CD4-positive, alpha-beta memory T cell (primary cell): Measurements from ENCODE around the gene SYNPO2. TPM values are rescaled to one million over a fixed set of nuclear protein-coding genes. Genes with fewer than 3 reads are reported as not detected.
A peak's percentile ranks its signal among the peaks of the same experiment; 100 is the strongest.
"Not testable (repeated sequence)": the region's sequence is repeated elsewhere in the genome, so short reads cannot be mapped to it uniquely, and the experiment has no call there.

Experiments used
- CTCF ChIA-PET: fragments of 350-600 bp; sonication (Branson Sonifier 250); formaldehyde crosslinking; loops from one replicate; lab custom pipeline; 2021; ENCODE audit warnings: inconsistent platforms; ENCODE audit not compliant: partially characterized antibody; lab: Charles Lee
- POLR2A ChIA-PET: fragments of 350-600 bp; sonication (Branson Sonifier 250); formaldehyde crosslinking; loops from one replicate; lab custom pipeline; 2021; ENCODE audit not compliant: partially characterized antibody; lab: Charles Lee
- DNase-seq, 5 donors: peaks; one replicate each; pipeline versions ENCODE4 v3.0.0 to v3.0.0-alpha.2; 2020 to 2022; ENCODE audit warnings: mixed read lengths in 1 of 5
- H3K27ac ChIP-seq: one replicate; pipeline ENCODE4 v1.7.0; 2013; ENCODE audit warnings: low read depth, low read length
- H3K27me3 ChIP-seq: 2 replicates; pipeline ENCODE4 v1.7.0; 2013; ENCODE audit warnings: mild to moderate bottlenecking, low read length, moderate library complexity; ENCODE audit not compliant: insufficient read depth
- H3K36me3 ChIP-seq: 2 replicates; pipeline ENCODE4 v1.7.0; 2013; ENCODE audit warnings: mild to moderate bottlenecking, low read length, moderate library complexity; ENCODE audit not compliant: insufficient read depth
- H3K4me1 ChIP-seq: 2 replicates; pipeline ENCODE4 v1.7.0; 2013; ENCODE audit warnings: mild to moderate bottlenecking, low read length, moderate library complexity; ENCODE audit not compliant: insufficient read depth
- H3K4me3 ChIP-seq, 2 donors: one replicate each; pipeline ENCODE4 v1.7.0; 2013; ENCODE audit warnings: low read length in 2 of 2, mild to moderate bottlenecking in 1 of 2
- H3K9me3 ChIP-seq, 2 donors: one replicate each; pipeline ENCODE4 v1.7.0; 2013; ENCODE audit warnings: low read length in 2 of 2, control low read depth in 1 of 2; ENCODE audit not compliant: control insufficient read depth in 1 of 2
- H3K27ac Mint-ChIP-seq, 7 donors: one replicate each; pipeline ENCODE4 v1.8.0; 2020 to 2021; ENCODE audit warnings: mixed read lengths in 7 of 7, mild to moderate bottlenecking in 6 of 7, inconsistent platforms in 3 of 7, moderate library complexity in 3 of 7
- H3K27me3 Mint-ChIP-seq, 2 donors: one replicate each; pipeline ENCODE4 v1.8.0; 2020 to 2021; ENCODE audit warnings: mixed read lengths in 2 of 2
- H3K36me3 Mint-ChIP-seq, 2 donors: one replicate each; pipeline ENCODE4 v1.8.0; 2020 to 2021; ENCODE audit warnings: mixed read lengths in 2 of 2, inconsistent platforms in 1 of 2, mild to moderate bottlenecking in 1 of 2
- H3K4me1 Mint-ChIP-seq, 4 donors: one replicate each; pipeline ENCODE4 v1.8.0; 2020 to 2021; ENCODE audit warnings: mixed read lengths in 4 of 4, mild to moderate bottlenecking in 1 of 4
- H3K4me3 Mint-ChIP-seq, 8 donors: one replicate each; pipeline ENCODE4 v1.8.0; 2020 to 2021; ENCODE audit warnings: mixed read lengths in 8 of 8, mild to moderate bottlenecking in 7 of 8, moderate library complexity in 6 of 8, inconsistent platforms in 3 of 8
- H3K9me3 Mint-ChIP-seq, 8 donors: one replicate each; pipeline ENCODE4 v1.8.0; 2020 to 2021; ENCODE audit warnings: mixed read lengths in 8 of 8, mild to moderate bottlenecking in 5 of 8, inconsistent platforms in 3 of 8, moderate library complexity in 1 of 8
- intact Hi-C: fragments of 100-400 bp; cut with micrococcal nuclease; formaldehyde crosslinking; loops from one replicate; pipeline ENCODE4 v1.15.1; 2023
- polyA plus RNA-seq, 2 donors: library from polyadenylated mRNA; unstranded; fragments of 300-500 nt; fragmentation: Illumina TruSeq; gene quantifications; one replicate each; pipeline ENCODE4 v1.2.3, GENCODE V29; 2021
- total RNA-seq, 2 experiments: library from RNA; stranded (reverse); gene quantifications; one replicate each; pipeline ENCODE4 v1.2.3, GENCODE V29; 2021

The SYNPO2 gene
- total and polyA plus RNA-seq, 4 experiments from 2014 or later = 0.04 to 1.4 (median 0.84) TPM

GRCh38 chr4:119040694-119041185 lies 152.1 kb downstream of the SYNPO2 start:
- Mint-ChIP-seq H3K36me3 (no peaks in the 10 kb centered on the region), H3K4me3 (no peak overlapping the region), H3K27me3 (peaks cover 0 to 1% of the 10 kb centered on the region in 2 donors), H3K27ac (no peak overlapping the region), H3K4me1 (no peaks in the 10 kb centered on the region), H3K9me3 (no peaks in the 10 kb centered on the region)
- Histone ChIP-seq H3K4me3 (no peak overlapping the region), H3K27me3 (no peaks in the 10 kb centered on the region), H3K36me3 (no peaks in the 10 kb centered on the region), H3K4me1 (no peaks in the 10 kb centered on the region), H3K9me3 (no peaks in the 10 kb centered on the region), H3K27ac (no peak overlapping the region)
- ChIA-PET POLR2A (interaction anchor here (1.3 to 1.4 kb wide), 2 partner anchors 172 to 260 kb away, joined by 3 to 7 read pairs; partner anchors contain the start of gene USP53), CTCF (interaction anchor here (0.7 to 4.7 kb wide), 20 partner anchors 9 to 587 kb away, joined by 3 to 35 read pairs (median 5); partner anchors contain the start of gene USP53)
- intact Hi-C loops = loop anchor here (5.0 kb wide), 4 partner anchors 97 to 587 kb away; partner anchors contain the start of genes MYOZ2 and PDE5A
- DNase-seq = no peak

- ChIA-PET POLR2A (interaction anchor here (1.3 to 1.4 kb wide), 2 partner anchors 171 to 259 kb away, joined by 3 to 7 read pairs; partner anchors contain the start of gene USP53), CTCF (interaction anchor here (0.8 to 4.7 kb wide), 24 partner anchors 10 to 453 kb away, joined by 3 to 35 read pairs (median 5); partner anchors contain the start of gene USP53)
- no peaks in the 10 kb centered on the region for H3K9me3 ChIP-seq
- H3K27ac ChIP-seq = no peak overlapping the region
- H3K27me3 ChIP-seq = no peaks in the 10 kb centered on the region
- Mint-ChIP-seq H3K4me1 (no peaks in the 10 kb centered on the region), H3K9me3 (no peaks in the 10 kb centered on the region), H3K4me3 (no peak overlapping the region), H3K27ac (no peak overlapping the region), H3K27me3 (peaks cover 0 to 1% of the 10 kb centered on the region in 2 donors), H3K36me3 (no peaks in the 10 kb centered on the region)
- no peak overlapping the region for H3K4me3 ChIP-seq
- DNase-seq = no peak
- no peaks in the 10 kb centered on the region for H3K4me1 ChIP-seq
- intact Hi-C loops = loop anchor here (5.0 kb wide), 4 partner anchors 96 to 586 kb away; partner anchors contain the start of genes MYOZ2 and PDE5A
- no peaks in the 10 kb centered on the region for H3K36me3 ChIP-seq
Observed at GRCh38 chr4:119041396-119041795, 152.7 kb downstream of the SYNPO2 start.

GRCh38 chr4:119041951-119042560 lies 153.4 kb downstream of the SYNPO2 start:
- POLR2A ChIA-PET = interaction anchor here (0.9 to 1.1 kb wide), 2 partner anchors 171 to 258 kb away, joined by 4 to 8 read pairs; partner anchors contain the start of gene USP53
- no peaks in the 10 kb centered on the region for H3K4me1 Mint-ChIP-seq
- no peak overlapping the region for H3K4me3 Mint-ChIP-seq
- Histone ChIP-seq H3K27me3 (no peaks in the 10 kb centered on the region), H3K9me3 (no peaks in the 10 kb centered on the region), H3K36me3 (no peaks in the 10 kb centered on the region), H3K4me3 (no peak overlapping the region), H3K4me1 (no peaks in the 10 kb centered on the region), H3K27ac (no peak overlapping the region)
- H3K9me3 Mint-ChIP-seq = no peaks in the 10 kb centered on the region
- no peak overlapping the region for H3K27ac Mint-ChIP-seq
- peaks cover 0 to 1% of the 10 kb centered on the region in 2 donors for H3K27me3 Mint-ChIP-seq
- intact Hi-C loops = loop anchor here (1.0 to 5.0 kb wide), 8 partner anchors 60 to 585 kb away; partner anchors contain the start of genes MYOZ2, PDE5A and USP53
- CTCF ChIA-PET = interaction anchor here (0.7 to 4.7 kb wide), 28 partner anchors 10 to 452 kb away, joined by 3 to 35 read pairs (median 5); partner anchors contain the start of gene USP53
- DNase-seq = peak; percentile 58 to 63 (median 61)
- no peaks in the 10 kb centered on the region for H3K36me3 Mint-ChIP-seq

GRCh38 chr4:119046263-119046662 lies 157.6 kb downstream of the SYNPO2 start:
- no peak overlapping the region for H3K27ac Mint-ChIP-seq
- H3K9me3 ChIP-seq = no peaks in the 10 kb centered on the region

GRCh38 chr4:119047059-119047458 lies 158.4 kb downstream of the SYNPO2 start:
- H3K36me3 ChIP-seq, DNase-seq, H3K4me1 Mint-ChIP-seq, H3K4me3 ChIP-seq, H3K9me3 ChIP-seq, H3K9me3 Mint-ChIP-seq, H3K4me1 ChIP-seq, CTCF ChIA-PET, H3K36me3 Mint-ChIP-seq, H3K27ac ChIP-seq, intact Hi-C loops, H3K27me3 ChIP-seq, H3K4me3 Mint-ChIP-seq: not testable (repeated sequence)
- H3K27ac Mint-ChIP-seq = peak overlapping the region in 1 of 7 donors; percentile 21
- H3K27me3 Mint-ChIP-seq = peaks cover 4 to 12% of the 10 kb centered on the region in 2 donors
- POLR2A ChIA-PET = interaction anchor here (1.6 kb wide), 1 partner anchor 166 kb away, joined by 3 read pairs; the partner anchor contains the start of gene USP53

More at GRCh38 chr4:119046263-119046662, 157.6 kb downstream of the SYNPO2 start:
- Histone ChIP-seq H3K27me3 (no peaks in the 10 kb centered on the region), H3K27ac (no peak overlapping the region), H3K4me3 (no peak overlapping the region), H3K4me1 (no peaks in the 10 kb centered on the region), H3K36me3 (no peaks in the 10 kb centered on the region)
- Mint-ChIP-seq H3K4me3 (no peak overlapping the region), H3K4me1 (no peaks in the 10 kb centered on the region), H3K9me3 (no peaks in the 10 kb centered on the region), H3K36me3 (no peaks in the 10 kb centered on the region), H3K27me3 (peaks cover 4 to 12% of the 10 kb centered on the region in 2 donors)
- intact Hi-C loops = no loop called here
- ChIA-PET CTCF (no interaction called here), POLR2A (interaction anchor here (1.6 kb wide), 1 partner anchor 166 kb away, joined by 3 read pairs; the partner anchor contains the start of gene USP53)
- no peak for DNase-seq

GRCh38 chr4:119048446-119048845 lies 159.8 kb downstream of the SYNPO2 start:
- H3K27ac ChIP-seq = no peak overlapping the region
- Mint-ChIP-seq H3K27me3 (peaks cover 4 to 12% of the 10 kb centered on the region in 2 donors), H3K4me3 (no peak overlapping the region), H3K27ac (no peak overlapping the region), H3K9me3 (no peaks in the 10 kb centered on the region), H3K36me3 (no peaks in the 10 kb centered on the region), H3K4me1 (no peaks in the 10 kb centered on the region)
- CTCF ChIA-PET = interaction anchor here (0.9 kb wide), 1 partner anchor 35 kb away, joined by 3 read pairs; no protein-coding TSS in a partner anchor
- no peaks in the 10 kb centered on the region for H3K36me3 ChIP-seq
- intact Hi-C loops = no loop called here
- no peak for DNase-seq
- H3K4me1 ChIP-seq = no peaks in the 10 kb centered on the region
- POLR2A ChIA-PET = no interaction called here
- H3K4me3 ChIP-seq = no peak overlapping the region
- no peaks in the 10 kb centered on the region for H3K9me3 ChIP-seq
- no peaks in the 10 kb centered on the region for H3K27me3 ChIP-seq

GRCh38 chr4:119049342-119049741 lies 160.7 kb downstream of the SYNPO2 start:
- ChIA-PET CTCF (interaction anchor here (0.9 kb wide), 1 partner anchor 34 kb away, joined by 3 read pairs; no protein-coding TSS in a partner anchor), POLR2A (no interaction called here)
- Histone ChIP-seq H3K36me3 (no peaks in the 10 kb centered on the region), H3K9me3 (no peaks in the 10 kb centered on the region), H3K4me1 (no peaks in the 10 kb centered on the region), H3K4me3 (no peak overlapping the region), H3K27me3 (no peaks in the 10 kb centered on the region), H3K27ac (no peak overlapping the region)
- intact Hi-C loops = no loop called here
- Mint-ChIP-seq H3K4me3 (no peak overlapping the region), H3K4me1 (no peaks in the 10 kb centered on the region), H3K27me3 (peaks cover 4 to 12% of the 10 kb centered on the region in 2 donors), H3K9me3 (no peaks in the 10 kb centered on the region), H3K27ac (no peak overlapping the region), H3K36me3 (no peaks in the 10 kb centered on the region)
- no peak for DNase-seq
